Muscle of back (tissue), 11 donors: ENCODE results near the gene EDNRA. TPM values are rescaled to one million over a fixed set of nuclear protein-coding genes. Genes with fewer than 3 reads are reported as not detected.
A peak's percentile ranks its signal among the peaks of the same experiment; 100 is the strongest.

Source experiments
- DNase-seq, 3 donors: peaks; one replicate each; pipeline versions ENCODE4 v3.0.0 to v3.0.0-alpha.2; 2013
- polyA plus RNA-seq, 10 donors: library from polyadenylated mRNA; unstranded; fragments of 120-200 nt; gene quantifications; one replicate each; pipeline ENCODE4 v1.2.1, GENCODE V29; 2013; ENCODE audit not compliant: insufficient read length in 10 of 10

EDNRA gene
- polyA plus RNA-seq, 10 donors = 21.9 to 58.8 (median 27.2) TPM

DNA sequence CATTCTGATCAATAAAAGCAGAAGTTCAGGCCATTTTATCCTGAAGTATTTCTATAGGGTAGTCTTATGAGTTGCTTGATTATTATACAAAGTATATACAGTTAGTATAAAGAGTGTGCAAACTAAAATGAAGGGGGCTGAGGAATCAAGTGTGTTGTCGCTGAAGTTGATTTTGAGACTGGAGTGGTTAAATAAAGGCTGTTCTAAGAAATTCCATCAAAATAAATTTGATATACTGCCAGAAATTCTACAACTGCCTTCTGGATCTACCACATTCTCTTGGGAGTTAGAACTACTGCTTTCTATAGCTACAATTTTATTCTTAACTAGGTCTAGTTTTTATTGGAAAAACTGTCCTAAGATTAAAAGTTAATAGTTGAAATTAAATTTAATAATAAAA lies 12.4 kb downstream of the EDNRA start:
- DNase-seq = no peak

GRCh38 chr4:147494301-147494700 lies 13.4 kb downstream of the EDNRA start:
- DNase-seq = no peak

- DNase-seq = no peak
Measured at GRCh38 chr4:147496500-147496899, 15.6 kb downstream of the EDNRA start.

DNA sequence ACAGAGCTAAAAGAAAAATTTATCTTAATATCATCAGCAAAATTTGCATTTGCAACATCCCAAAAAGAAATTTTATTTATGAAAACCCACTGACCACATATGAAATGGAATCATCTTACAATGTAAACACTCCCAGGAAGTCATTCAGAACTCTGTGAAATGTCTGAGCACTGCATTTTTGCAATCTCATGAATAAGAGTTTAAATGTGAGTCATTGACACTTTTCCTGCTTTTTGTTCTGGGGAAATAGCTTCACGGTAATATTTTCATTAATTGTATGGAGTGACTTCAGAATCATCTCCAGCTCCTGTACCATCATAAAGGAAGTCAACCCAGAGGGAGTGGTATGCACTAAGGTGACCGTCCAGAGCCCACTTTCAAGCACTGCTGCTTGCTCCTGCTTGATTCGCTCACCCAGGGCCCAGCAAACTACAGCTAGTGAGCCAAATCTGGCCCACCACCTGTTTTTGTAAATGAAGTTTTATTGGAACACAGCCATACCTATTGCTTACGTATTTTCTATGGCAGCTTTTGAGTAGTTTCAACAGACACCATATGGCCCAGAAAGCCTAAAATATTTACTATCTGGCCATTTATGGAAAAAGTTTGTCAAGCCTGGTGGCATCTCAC lies 17.2 kb downstream of the EDNRA start:
- no peak for DNase-seq

DNA sequence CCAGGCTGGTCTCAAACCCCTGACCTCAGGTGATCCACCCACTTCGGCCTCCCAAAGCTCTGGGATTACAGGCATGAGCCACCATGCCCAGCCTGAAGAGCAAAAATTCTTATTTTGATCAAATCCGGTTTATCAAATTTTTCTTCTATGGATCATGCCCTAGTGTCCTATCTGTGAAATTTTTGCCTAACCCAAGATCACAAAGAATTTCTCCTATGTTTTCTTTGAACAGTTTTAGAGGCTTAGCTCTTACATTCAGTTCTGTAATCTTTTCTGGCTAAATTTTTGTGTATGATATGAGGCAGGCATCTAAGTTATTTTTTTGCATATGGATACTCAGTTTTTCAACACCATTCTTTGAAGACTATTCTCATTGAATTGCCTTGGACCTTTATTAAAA lies 27.4 kb downstream of the EDNRA start:
- DNase-seq = no peak

GRCh38 chr4:147509386-147509785 lies 28.5 kb downstream of the EDNRA start:
- DNase-seq = no peak

GRCh38 chr4:147510962-147511668 lies 30.2 kb downstream of the EDNRA start:
- peak in 2 of 3 donors; percentile 40 to 52 for DNase-seq

GRCh38 chr4:147513091-147513490 lies 32.2 kb downstream of the EDNRA start:
- peak in 1 of 3 donors; percentile 28 for DNase-seq

- DNase-seq = no peak
Measured at GRCh38 chr4:147513952-147514351, 33.1 kb downstream of the EDNRA start.

DNA sequence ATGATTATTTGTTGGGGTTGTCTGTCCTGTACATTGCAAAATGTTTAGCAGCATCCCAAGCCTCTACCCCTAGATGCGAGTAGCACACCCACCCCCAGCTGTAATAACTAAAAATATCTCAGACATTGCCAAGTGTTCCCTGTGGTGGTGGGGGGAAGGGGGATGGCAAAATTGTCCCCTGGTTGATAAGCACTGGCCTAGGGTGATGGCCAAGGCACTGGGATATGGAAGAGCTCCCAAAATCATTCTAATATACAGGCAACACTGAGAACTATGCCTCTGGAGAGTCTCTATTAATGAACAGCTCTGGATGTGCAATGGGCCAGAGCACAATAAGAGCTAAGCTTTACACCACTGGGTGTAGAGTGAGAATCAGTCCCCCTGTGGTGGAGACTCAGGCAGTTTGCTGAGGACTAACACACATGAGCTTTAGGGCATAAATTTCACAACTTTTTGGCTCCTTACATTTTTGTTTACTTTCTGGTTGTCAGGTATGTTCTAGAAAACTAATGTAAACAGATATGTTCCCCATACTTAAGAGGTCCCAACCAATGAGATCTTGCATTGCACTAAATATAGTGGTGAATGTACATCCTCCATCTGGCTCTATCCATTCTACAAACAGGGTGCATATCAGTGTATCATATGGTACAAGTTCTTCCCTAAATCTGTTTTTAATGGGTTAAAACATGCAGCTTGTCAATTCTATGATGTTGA lies 34.5 kb downstream of the EDNRA start:
- no peak for DNase-seq

DNA sequence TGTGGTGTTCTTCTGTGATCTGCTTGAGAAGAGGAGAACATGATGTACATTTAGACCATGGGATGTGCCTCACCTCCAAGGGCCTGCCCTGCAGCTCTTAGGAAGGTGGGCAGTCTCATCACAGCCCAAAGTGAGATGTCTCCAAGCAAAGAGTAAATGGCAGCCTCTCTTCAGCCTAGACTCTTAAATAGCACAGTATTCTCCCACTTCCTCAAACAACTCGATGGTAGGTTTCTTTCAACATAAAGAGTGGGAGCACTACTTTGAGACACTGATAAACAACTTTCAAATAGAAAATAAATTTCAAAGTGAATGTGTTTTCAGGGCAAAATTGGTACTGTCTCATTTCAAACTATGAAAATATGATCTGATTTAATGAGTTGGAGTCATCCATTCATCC lies 35.2 kb downstream of the EDNRA start:
- DNase-seq = no peak

DNA sequence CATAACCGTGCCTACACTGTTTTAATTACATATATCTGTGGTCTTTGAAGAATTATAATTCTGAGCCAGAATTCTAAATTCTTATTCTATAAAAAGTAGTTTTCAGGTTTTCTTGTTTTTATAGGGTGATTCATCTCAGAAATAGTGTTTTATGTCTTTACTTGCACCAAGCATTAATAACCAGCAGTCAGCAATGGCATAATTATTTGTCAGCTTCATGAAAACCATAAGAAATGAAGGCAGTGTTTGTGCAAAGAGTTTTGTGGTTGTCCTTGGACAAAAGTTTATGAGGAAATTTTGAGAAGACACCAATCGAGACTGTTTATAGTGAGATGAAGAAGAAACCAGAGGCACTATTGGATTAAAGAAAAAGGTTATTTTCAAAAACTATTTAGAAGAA lies 37.2 kb downstream of the EDNRA start:
- DNase-seq = peak in 1 of 3 donors; percentile 34

DNA sequence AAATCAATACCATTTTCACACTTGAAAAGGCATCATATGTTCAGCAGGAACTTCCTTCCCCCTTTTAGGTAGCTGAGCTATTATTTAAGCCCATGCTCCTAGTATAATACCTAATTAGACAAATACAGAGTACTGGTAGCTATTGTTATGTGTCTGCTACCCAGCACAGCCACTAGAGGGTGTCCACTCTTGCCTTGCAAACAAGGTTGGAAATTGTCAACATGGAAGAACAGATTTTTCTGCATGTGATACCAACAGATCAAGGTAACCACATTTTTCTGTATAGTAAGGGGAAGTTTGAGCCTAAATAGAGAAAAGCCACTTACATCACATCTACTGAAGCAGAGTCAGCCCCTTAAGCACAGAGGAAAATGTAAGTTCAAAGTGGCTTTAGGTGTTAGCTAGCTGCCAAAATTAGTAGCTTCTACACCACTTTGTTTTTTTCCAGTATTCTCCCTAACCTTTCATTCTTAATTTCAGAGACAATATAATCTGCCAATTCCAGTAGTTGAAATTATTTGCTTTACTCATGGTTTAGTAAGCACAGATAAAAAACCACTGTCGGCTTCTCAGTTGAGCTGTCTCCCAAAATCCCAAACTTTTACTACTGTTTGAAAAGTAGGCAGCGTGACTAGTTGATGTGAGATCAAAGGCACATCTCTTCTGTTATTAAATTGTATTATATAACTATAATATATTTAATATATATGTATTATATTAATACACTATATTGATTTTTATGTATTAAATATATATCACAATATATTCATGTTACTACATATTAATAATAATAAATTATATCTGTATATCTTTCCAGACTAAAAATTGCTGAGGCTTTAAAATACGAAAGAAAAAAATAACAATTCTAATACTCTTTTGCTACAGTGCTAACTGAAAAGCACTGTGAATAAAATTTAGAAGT lies 38.2 kb downstream of the EDNRA start:
- peak in 2 of 3 donors; percentile 17 to 35 for DNase-seq

GRCh38 chr4:147524601-147525000 lies 43.7 kb downstream of the EDNRA start:
- no peak for DNase-seq

DNA sequence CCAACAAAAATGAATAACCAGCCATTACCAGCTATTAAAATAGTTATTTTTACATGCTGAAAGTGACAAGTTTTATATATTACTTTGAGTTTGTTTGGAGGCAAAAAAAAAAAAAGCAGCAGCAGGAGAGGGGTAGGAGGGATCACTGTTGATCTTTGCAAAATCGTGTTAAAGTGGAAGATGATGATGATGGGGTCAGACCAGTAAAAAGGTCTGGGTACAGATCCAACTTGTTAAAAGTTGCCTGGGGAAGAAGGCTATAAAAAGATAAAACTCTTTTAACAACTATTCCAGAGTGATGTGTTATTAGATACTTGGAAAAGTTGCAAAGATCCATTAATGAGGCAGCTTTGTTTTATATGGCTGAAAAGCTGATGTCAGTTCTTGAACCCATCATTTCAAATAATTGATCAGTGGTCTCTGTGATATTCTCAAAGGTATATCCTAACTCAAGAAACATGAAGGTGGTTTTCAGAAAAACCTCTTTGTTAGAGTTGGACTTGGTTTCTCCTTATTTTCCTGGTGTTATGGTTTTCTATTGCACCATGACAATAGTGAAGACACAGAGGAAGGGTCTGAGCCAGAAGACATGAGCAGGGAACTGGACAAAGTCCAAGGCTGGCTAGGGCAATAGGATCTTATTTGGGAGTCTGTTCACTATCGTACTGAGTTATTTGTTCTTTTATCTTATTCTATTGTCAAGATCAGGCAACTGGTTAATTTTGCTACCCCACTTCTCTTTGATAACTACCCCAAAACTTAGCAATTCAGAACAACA lies 44.8 kb downstream of the EDNRA start:
- DNase-seq = no peak

- no peak for DNase-seq
Measured at GRCh38 chr4:147526272-147526654, 45.4 kb downstream of the EDNRA start.

- DNase-seq = no peak
Measured at GRCh38 chr4:147528054-147528453, 47.2 kb downstream of the EDNRA start.

- DNase-seq = no peak
Measured at GRCh38 chr4:147530134-147530533, 49.2 kb downstream of the EDNRA start.

- DNase-seq = no peak
Measured at GRCh38 chr4:147530723-147531122, 49.8 kb downstream of the EDNRA start.

GRCh38 chr4:147532896-147533295 lies 52.0 kb downstream of the EDNRA start:
- no peak for DNase-seq

GRCh38 chr4:147533331-147533730 lies 52.4 kb downstream of the EDNRA start:
- DNase-seq = no peak
